ENCODE results near the gene MOV10.

Gene MOV10

GRCh38 chr1:112715264-112716053, 41.0 kb downstream of the MOV10 start, which contains the start of gene PPM1J (continued):
- TF ChIP-seq, protein P1, sequence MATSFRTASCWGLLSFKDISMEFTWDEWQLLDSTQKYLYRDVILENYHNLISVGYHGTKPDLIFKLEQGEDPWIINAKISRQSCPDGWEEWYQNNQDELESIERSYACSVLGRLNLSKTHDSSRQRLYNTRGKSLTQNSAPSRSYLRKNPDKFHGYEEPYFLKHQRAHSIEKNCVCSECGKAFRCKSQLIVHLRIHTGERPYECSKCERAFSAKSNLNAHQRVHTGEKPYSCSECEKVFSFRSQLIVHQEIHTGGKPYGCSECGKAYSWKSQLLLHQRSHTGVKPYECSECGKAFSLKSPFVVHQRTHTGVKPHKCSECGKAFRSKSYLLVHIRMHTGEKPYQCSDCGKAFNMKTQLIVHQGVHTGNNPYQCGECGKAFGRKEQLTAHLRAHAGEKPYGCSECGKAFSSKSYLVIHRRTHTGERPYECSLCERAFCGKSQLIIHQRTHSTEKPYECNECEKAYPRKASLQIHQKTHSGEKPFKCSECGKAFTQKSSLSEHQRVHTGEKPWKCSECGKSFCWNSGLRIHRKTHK (tag by site-specific recombination; IDR thresholded peaks at IDR 0.05), result no peak
- TF ChIP-seq ZNF837 (tag by site-specific recombination; IDR thresholded peaks at IDR 0.05) (no peak), ZBTB48 (tag by site-specific recombination; IDR thresholded peaks at IDR 0.05) (peak; percentile 76; the same call in 1 of the 2 replicates), SCRT2 (tag by site-specific recombination; IDR thresholded peaks at IDR 0.05) (no peak), ZNF146 (tag by site-specific recombination; IDR thresholded peaks at IDR 0.05) (no peak), ZNF776 (tag by site-specific recombination; IDR thresholded peaks at IDR 0.05; ENCODE audit: borderline replicate concordance) (no peak), BCL11A (tag by site-specific recombination; IDR thresholded peaks at IDR 0.05; ENCODE audit: low read depth) (no peak), PRDM1 (tag by site-specific recombination; IDR thresholded peaks at IDR 0.05) (no peak), KLF9 (tag by site-specific recombination; IDR thresholded peaks at IDR 0.05; ENCODE audit: low read depth) (peak; percentile 87), ZEB2 (tag by site-specific recombination; IDR thresholded peaks at IDR 0.05) (0 out of 2 replicates have a peak, but pooled peaks have one; percentile 22), SETDB1 (IDR thresholded peaks at IDR 0.05; ENCODE audit: insufficient read length, low read length) (no peak), ZNF138 (tag by site-specific recombination; IDR thresholded peaks at IDR 0.05; ENCODE audit: borderline replicate concordance) (no peak), ZNF677 (tag by site-specific recombination; IDR thresholded peaks at IDR 0.05) (no peak), PRDM10 (tag by site-specific recombination; IDR thresholded peaks at IDR 0.05) (0 out of 2 replicates have a peak, but pooled peaks have one; percentile 7), HOXD13 (CRISPR knock-in tag; IDR thresholded peaks at IDR 0.05; ENCODE audit: borderline replicate concordance) (no peak), ZSCAN30 (tag by site-specific recombination; IDR thresholded peaks at IDR 0.05) (no peak), ZNF791 (tag by site-specific recombination; IDR thresholded peaks at IDR 0.05) (no peak), ZBTB20 (tag by site-specific recombination; IDR thresholded peaks at IDR 0.05) (peak; percentile 96), ZNF785 (tag by site-specific recombination; IDR thresholded peaks at IDR 0.05) (no peak), ZNF354C (tag by site-specific recombination; IDR thresholded peaks at IDR 0.05; ENCODE audit: borderline replicate concordance, low read depth) (no peak), ZBTB1 (tag by site-specific recombination; IDR thresholded peaks at IDR 0.05) (no peak), HOXC10 (CRISPR knock-in tag; IDR thresholded peaks at IDR 0.05) (no peak), MEIS1 (CRISPR knock-in tag; IDR thresholded peaks at IDR 0.05; ENCODE audit: borderline replicate concordance) (no peak), HOXA7 (CRISPR knock-in tag; IDR thresholded peaks at IDR 0.05; ENCODE audit: borderline replicate concordance) (no peak), ZNF560 (tag by site-specific recombination; IDR thresholded peaks at IDR 0.05; ENCODE audit: borderline replicate concordance) (no peak), ZNF629 (tag by site-specific recombination; IDR thresholded peaks at IDR 0.05) (0 out of 2 replicates have a peak, but pooled peaks have one; percentile 37), ZNF398 (tag by site-specific recombination; IDR thresholded peaks at IDR 0.05) (peak; percentile 46; the same call in 1 of the 2 replicates), ZNF23 (tag by site-specific recombination; IDR thresholded peaks at IDR 0.05; ENCODE audit: borderline replicate concordance) (no peak), SP3 (tag by site-specific recombination; IDR thresholded peaks at IDR 0.05) (peak; percentile 89), ZFHX2 (tag by site-specific recombination; conservative IDR thresholded peaks at IDR 0.05) (peak; percentile 36; the same call in 1 of the 2 replicates), ZNF433 (tag by site-specific recombination; IDR thresholded peaks at IDR 0.05; ENCODE audit: low read depth) (no peak), ZNF660 (tag by site-specific recombination; IDR thresholded peaks at IDR 0.05) (peak; percentile 57), ZNF157 (tag by site-specific recombination; IDR thresholded peaks at IDR 0.05) (no peak)
- TF ChIP-seq, protein P2, sequence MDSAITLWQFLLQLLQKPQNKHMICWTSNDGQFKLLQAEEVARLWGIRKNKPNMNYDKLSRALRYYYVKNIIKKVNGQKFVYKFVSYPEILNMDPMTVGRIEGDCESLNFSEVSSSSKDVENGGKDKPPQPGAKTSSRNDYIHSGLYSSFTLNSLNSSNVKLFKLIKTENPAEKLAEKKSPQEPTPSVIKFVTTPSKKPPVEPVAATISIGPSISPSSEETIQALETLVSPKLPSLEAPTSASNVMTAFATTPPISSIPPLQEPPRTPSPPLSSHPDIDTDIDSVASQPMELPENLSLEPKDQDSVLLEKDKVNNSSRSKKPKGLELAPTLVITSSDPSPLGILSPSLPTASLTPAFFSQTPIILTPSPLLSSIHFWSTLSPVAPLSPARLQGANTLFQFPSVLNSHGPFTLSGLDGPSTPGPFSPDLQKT (IDR thresholded peaks at IDR 0.05; ENCODE audit: borderline replicate concordance, low read depth, low read length), result no peak
